Left lung (tissue), 10 donors: ENCODE measurements around the gene SOD3. TPM values are rescaled to one million over a fixed set of nuclear protein-coding genes. Genes with fewer than 3 reads are reported as not detected.

ENCODE experiments used
- ATAC-seq: fragments of 200-7000 bp; cut with Tn5 transposase; one replicate; pipeline ENCODE4 v1.9.1; 2020; ENCODE audit warnings: moderate library complexity
- DNase-seq, 4 donors: peaks; one replicate each; pipeline ENCODE4 v3.0.0-alpha.2; 2013 to 2020
- H3K27ac ChIP-seq, 2 donors: fragments of 200-600 bp; sonication (generic) in 1 of 2; one replicate each; pipeline versions ENCODE4 v1.5.0 to v1.8.0; 2020 to 2021
- H3K27me3 ChIP-seq, 2 donors: fragments of 200-600 bp; sonication (generic) in 1 of 2; one replicate each; pipeline versions ENCODE4 v1.5.0 to v1.8.0; 2020 to 2021
- H3K36me3 ChIP-seq, 2 donors: fragments of 200-600 bp; sonication (generic) in 1 of 2; one replicate each; pipeline versions ENCODE4 v1.5.0 to v1.8.0; 2020 to 2021
- H3K4me1 ChIP-seq, 2 donors: fragments of 200-600 bp; one replicate each; pipeline ENCODE4 v1.8.0; 2021
- H3K4me3 ChIP-seq, 2 donors: fragments of 200-600 bp; sonication (generic) in 1 of 2; one replicate each; pipeline versions ENCODE4 v1.5.0 to v1.8.0; 2020 to 2021; ENCODE audit warnings: mild to moderate bottlenecking in 1 of 2
- H3K9me3 ChIP-seq, 2 donors: fragments of 200-600 bp; sonication (generic) in 1 of 2; one replicate each; pipeline versions ENCODE4 v1.5.0 to v1.8.0; 2020 to 2021
- intact Hi-C, 2 donors: fragments of 100-400 bp; cut with DNase I; formaldehyde crosslinking; loops; one replicate each; pipeline versions ENCODE4 v1.11.2 to v1.14.2; 2022
- polyA plus RNA-seq, 6 donors: library from polyadenylated mRNA; unstranded; fragments of 120-200 nt; gene quantifications; one replicate each; pipeline ENCODE4 v1.2.1, GENCODE V29; 2013; ENCODE audit not compliant: insufficient read length in 6 of 6
- total RNA-seq, 2 donors: library from RNA; stranded (reverse); fragmentation: NEBNext Ultra II Directional; extraction: Animal tissue kit (Norgen Biotek cat#: 25700); gene quantifications; one replicate each; pipeline ENCODE4 v1.2.1, GENCODE V29; 2021
- TF ChIP-seq, protein P1 (sequence below), 2 donors: fragments of 200-600 bp; sonication (generic) in 1 of 2; IDR thresholded peaks; one replicate each; pipeline versions ENCODE4 v1.5.0 to v1.8.0; 2021; ENCODE audit warnings: antibody characterized with exemption in 2 of 2
- donor health status: DM: no; HTN: yes; CAD: no.
- donor health status: DM: no; HTN: no; CAD: no.

Gene SOD3
- total and polyA plus RNA-seq, 8 donors = 12.6 to 236 (median 17.5) TPM

DNA sequence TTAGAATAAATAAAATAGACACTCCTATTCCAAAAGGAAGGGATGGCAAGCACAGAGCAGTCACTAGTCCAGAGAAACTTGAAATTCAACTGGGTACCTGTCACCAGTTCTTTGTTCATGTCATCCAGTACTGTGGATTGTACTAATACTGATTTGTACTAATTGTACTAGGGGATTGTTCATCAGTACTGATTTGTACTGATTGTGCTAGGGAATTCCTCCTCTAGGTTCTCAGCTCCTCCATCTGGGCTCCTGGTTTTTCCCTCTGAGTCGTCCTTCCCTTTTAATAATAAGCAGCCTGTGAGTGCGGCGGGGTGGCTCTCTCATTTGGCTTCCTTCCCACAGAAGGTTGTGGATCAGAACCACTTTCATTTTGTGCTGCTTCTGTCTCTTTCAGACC, 31.0 kb upstream of the SOD3 start:
- Histone ChIP-seq H3K36me3 (no peaks in the 10 kb centered on the region), H3K9me3 (no peaks in the 10 kb centered on the region), H3K4me3 (no peak overlapping the region), H3K27ac (no peak overlapping the region), H3K4me1 (no peaks in the 10 kb centered on the region), H3K27me3 (no peaks in the 10 kb centered on the region)
- peak; percentile 17 for ATAC-seq
- intact Hi-C loops = no loop called here
- TF ChIP-seq, protein P1, sequence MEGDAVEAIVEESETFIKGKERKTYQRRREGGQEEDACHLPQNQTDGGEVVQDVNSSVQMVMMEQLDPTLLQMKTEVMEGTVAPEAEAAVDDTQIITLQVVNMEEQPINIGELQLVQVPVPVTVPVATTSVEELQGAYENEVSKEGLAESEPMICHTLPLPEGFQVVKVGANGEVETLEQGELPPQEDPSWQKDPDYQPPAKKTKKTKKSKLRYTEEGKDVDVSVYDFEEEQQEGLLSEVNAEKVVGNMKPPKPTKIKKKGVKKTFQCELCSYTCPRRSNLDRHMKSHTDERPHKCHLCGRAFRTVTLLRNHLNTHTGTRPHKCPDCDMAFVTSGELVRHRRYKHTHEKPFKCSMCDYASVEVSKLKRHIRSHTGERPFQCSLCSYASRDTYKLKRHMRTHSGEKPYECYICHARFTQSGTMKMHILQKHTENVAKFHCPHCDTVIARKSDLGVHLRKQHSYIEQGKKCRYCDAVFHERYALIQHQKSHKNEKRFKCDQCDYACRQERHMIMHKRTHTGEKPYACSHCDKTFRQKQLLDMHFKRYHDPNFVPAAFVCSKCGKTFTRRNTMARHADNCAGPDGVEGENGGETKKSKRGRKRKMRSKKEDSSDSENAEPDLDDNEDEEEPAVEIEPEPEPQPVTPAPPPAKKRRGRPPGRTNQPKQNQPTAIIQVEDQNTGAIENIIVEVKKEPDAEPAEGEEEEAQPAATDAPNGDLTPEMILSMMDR (IDR thresholded peaks at IDR 0.05) = no peak
- no peak for DNase-seq

DNA sequence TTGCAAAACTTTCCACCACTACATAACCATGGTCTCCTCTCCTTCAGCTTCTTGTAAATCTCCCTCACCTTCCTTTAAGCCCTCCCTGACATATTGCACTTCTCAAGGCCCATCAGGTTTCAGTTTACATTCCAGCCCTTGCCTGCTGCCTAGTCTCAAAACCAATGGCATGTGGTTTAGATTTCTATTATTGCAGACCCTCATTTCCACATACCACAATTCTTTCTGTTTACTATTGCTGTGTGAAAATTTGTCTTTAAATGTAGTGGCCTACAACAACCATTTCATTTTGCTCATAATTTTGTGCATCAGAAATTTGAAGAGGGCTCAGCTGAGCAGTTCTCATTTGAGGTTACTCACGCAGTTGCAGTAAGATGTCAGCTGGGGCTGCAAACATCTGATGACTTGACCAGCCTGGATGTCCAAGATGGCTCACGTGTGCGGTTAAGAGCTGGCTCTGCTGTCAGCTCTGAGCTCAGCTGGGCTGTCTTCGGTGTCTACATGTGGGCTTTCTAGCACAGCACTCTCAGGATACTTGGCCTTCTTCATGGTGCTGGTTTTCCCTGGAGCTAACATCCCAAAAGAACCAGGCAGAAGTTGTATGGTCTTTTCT, 29.9 kb upstream of the SOD3 start:
- Histone ChIP-seq H3K9me3 (no peaks in the 10 kb centered on the region), H3K27ac (no peak overlapping the region), H3K4me3 (no peak overlapping the region), H3K4me1 (no peaks in the 10 kb centered on the region), H3K27me3 (no peaks in the 10 kb centered on the region), H3K36me3 (no peaks in the 10 kb centered on the region)
- intact Hi-C loops = no loop called here
- DNase-seq (no peak), ATAC-seq (no peak)
- TF ChIP-seq, protein P1 (IDR thresholded peaks at IDR 0.05) = no peak

DNA sequence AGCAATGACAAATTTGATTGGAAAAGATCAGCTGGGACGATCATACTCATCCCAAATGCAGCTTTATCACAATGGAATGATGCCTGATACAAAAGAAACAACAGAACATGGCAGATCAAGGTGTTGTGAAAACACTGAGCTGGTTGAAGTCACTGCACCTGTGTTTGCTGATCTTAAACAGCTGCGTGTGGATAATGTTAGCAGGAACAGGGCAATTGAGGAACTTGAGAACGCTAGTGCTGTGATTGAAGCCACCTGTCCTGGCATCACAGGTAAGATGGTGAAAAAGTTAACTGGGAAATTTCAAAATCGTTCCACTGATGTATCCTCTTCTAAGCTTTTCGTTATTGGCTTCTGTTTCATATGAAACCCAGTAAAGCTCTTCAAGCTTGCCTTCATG, 27.4 kb upstream of the SOD3 start:
- no peak for DNase-seq
- H3K4me3 ChIP-seq = no peak overlapping the region
- no peak for ATAC-seq
- no peaks in the 10 kb centered on the region for H3K36me3 ChIP-seq
- H3K4me1 ChIP-seq = no peaks in the 10 kb centered on the region
- no peaks in the 10 kb centered on the region for H3K27me3 ChIP-seq
- intact Hi-C loops = no loop called here
- TF ChIP-seq, protein P1 (IDR thresholded peaks at IDR 0.05) = no peak
- H3K9me3 ChIP-seq = no peaks in the 10 kb centered on the region
- no peak overlapping the region for H3K27ac ChIP-seq

DNA sequence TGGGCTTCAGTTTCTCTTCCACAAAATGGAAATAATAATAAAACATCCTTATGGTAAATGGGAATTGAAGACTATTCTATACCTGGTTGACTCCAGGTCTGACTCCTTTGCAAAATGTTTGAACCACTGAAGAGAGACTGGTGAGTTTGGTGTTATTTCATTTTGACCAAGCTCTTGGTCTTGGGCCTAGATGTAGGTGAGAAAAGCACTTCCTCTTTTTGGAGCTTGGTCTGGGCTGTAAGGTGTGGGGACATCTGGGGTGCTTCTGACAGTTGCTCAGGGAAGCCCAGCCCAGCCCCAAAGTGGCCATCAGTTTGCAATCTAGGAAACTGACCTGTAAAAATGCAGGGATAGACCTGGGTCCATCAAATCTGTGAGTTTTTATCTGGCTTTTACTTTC, 26.8 kb upstream of the SOD3 start:
- Histone ChIP-seq H3K9me3 (no peaks in the 10 kb centered on the region), H3K4me3 (no peak overlapping the region), H3K36me3 (no peaks in the 10 kb centered on the region), H3K4me1 (no peaks in the 10 kb centered on the region), H3K27ac (no peak overlapping the region), H3K27me3 (no peaks in the 10 kb centered on the region)
- DNase-seq = no peak
- ATAC-seq = no peak
- intact Hi-C loops = no loop called here
- TF ChIP-seq, protein P1 (IDR thresholded peaks at IDR 0.05) = no peak

DNA sequence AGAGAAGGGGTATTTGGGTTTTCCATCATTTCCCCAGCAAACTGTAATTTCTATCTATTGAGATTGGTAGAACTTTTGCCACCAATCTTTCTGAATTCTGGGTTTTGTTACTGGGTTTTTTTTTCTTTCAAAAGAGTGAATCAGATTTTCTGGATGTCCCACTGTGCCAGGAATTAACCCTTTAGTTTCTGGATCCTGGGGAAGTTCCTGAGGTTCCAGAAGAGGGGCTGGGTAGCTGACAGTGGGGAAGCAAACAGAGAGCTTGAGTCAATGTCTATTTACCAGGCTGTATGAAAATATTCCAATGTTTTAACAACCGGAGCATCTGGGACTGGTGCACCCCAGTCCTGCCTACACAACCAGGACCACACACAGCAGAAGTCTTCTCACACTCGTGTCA, 25.8 kb upstream of the SOD3 start:
- Histone ChIP-seq H3K4me1 (no peaks in the 10 kb centered on the region), H3K4me3 (no peak overlapping the region), H3K36me3 (no peaks in the 10 kb centered on the region), H3K27me3 (no peaks in the 10 kb centered on the region), H3K9me3 (no peaks in the 10 kb centered on the region), H3K27ac (no peak overlapping the region)
- DNase-seq (no peak), ATAC-seq (no peak)
- intact Hi-C loops = no loop called here
- TF ChIP-seq, protein P1 (IDR thresholded peaks at IDR 0.05) = no peak
